Fibroblast of the conjunctiva (primary cell): ENCODE data around the gene GZMM.
"Not testable (repeated sequence)": the region's sequence is repeated elsewhere in the genome, so short reads cannot be mapped to it uniquely, and the experiment has no call there.

Experiments used
- DNase-seq: peaks from one replicate; pipeline ENCODE4 v3.0.0-alpha.2; 2010; ENCODE audit warnings: low read depth

GZMM gene

GRCh38 chr19:583198-583967, 39.5 kb downstream of the GZMM start:
- DNase-seq, result no peak

DNA sequence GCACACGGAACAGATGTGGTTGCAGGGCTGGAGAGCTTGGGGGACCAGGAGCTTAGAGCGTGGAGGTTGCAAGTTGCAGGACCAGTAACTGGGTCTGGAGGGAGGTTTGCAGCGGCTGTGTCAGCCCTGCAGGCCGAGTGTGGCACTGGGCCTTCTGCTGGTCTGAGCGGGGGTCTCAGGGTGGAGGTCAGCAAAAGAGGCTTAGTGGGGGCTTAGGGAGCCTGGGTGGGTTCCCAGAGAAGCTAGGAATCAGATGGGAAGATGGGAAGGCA, 40.1 kb downstream of the GZMM start:
- no peak for DNase-seq

DNA sequence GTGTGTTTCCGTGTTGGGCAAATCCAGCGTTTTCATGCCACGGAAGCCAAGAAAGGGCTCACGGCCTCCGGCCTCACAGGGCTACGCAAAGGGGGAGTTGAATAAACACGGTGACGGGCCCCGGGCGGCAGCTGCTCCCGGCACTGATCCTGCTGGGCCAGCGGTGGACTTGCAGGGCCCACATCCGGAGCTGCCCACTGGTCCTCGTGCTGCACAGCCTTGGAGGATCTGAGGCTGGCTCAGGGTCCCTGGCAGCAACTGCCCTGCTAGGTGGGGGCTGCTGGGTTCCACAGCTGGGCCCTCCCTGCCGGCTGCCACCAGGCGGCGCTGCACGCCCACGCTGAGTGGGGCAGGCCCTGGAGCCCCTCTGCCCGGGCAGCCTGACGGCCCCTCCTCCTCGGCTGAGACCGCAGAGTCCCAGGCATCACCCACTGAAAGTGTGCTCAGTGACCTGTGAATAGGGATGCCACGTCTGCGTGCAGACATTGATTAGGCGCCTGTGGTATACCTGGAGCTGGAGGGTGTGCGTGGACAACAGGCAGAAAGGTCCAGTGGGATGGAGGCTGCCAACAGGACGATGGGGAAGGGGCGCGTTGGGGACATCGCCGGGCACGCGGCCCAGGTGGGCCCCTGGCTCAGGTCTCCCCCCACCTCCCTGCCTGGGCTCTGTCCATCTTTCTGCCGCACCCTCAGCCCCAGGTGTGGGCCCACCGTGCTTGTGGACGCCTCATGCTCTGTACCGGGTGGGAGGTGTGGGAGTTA, 40.6 kb downstream of the GZMM start:
- DNase-seq, result no peak

DNA sequence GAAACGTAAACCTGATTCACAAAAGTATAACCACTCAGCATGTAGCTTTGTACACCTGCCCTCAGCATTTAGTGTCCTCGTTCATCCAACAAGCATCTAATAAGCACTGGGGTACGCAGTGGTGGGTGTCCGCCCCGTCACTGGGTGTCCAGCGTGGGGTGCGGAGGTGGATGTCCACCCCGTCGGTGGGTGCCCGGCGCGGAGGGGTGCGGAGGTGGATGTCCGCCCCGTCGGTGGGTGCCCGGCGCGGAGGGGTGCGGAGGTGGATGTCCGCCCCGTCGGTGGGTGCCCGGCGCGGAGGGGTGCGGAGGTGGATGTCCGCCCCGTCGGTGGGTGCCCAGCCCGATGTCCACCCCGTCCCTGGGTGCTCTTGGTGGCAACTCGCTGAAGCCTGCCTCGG, 41.3 kb downstream of the GZMM start:
- not testable (repeated sequence) for DNase-seq

DNA sequence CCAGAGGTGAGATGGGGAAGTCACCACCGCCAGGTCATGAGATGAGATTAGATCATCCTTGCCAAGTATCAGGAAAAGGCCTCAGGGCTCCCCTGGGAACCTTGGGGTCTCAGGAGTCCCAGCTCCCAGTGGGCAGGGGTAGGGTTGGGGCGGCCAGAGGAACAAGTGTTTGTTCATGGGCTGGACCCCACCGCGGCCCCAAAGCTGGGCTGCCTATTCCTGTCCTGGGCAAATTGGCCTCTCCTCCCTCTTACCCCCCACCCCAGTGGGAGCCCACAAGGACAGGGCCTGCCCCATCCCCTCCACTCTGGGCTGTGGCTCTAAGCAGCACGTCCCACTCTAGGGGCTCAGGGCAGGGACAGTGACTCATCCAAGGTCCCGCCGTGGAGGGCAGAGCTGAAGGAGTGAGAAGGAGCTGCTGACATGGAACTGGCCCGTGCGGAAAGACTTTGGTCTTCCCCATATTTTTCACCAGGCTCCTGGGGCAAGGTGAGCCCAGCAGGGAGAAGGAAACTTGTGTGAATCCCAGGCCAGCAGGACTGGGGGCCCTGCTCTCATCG, 41.8 kb downstream of the GZMM start:
- no peak for DNase-seq

GRCh38 chr19:588093-588740, 44.4 kb downstream of the GZMM start:
- peak; percentile 67 for DNase-seq

GRCh38 chr19:588741-589692, 45.2 kb downstream of the GZMM start:
- no peak for DNase-seq

GRCh38 chr19:589693-590395, 46.0 kb downstream of the GZMM start, which contains the start of gene HCN2:
TSS of gene HCN2 (plus strand) at chr19:589881. CDS start at chr19:589946, 65 bp downstream.
- DNase-seq, result no peak

DNA sequence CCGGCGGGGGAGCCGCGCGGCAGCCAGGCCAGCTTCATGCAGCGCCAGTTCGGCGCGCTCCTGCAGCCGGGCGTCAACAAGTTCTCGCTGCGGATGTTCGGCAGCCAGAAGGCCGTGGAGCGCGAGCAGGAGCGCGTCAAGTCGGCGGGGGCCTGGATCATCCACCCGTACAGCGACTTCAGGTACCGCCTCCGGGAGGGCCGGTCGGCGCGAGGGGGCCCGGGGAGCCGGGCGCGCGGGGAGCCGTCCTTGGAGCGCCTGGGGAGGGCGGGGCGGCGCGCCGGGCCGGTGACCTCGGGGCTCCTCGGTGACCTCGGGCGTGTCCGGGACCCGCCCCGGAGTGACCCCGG, 46.5 kb downstream of the GZMM start:
- no peak for DNase-seq

DNA sequence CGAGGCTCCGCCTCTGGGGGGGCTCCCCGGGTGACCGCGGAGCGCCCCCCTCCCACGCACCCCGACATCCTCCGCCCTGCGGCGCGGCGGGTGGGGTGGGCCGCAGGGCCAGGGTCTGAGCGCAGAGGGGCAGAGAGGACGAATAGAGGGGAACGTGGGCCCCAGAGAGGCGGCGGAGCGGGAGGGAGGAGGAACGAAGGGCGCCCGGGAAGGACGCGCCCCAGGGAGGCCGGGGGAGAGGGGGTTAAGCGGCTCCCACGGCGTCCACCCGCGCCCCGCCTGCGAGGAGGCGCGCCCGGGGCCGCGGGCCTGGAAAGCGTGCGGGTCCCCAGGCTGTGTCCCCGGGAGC, 46.9 kb downstream of the GZMM start:
- DNase-seq, result no peak

GRCh38 chr19:591099-591958, 47.5 kb downstream of the GZMM start:
- DNase-seq, result no peak

- no peak for DNase-seq
Measured at GRCh38 chr19:592101-592500, 48.2 kb downstream of the GZMM start.

- no peak for DNase-seq
Measured at GRCh38 chr19:593055-593454, 49.2 kb downstream of the GZMM start.

DNA sequence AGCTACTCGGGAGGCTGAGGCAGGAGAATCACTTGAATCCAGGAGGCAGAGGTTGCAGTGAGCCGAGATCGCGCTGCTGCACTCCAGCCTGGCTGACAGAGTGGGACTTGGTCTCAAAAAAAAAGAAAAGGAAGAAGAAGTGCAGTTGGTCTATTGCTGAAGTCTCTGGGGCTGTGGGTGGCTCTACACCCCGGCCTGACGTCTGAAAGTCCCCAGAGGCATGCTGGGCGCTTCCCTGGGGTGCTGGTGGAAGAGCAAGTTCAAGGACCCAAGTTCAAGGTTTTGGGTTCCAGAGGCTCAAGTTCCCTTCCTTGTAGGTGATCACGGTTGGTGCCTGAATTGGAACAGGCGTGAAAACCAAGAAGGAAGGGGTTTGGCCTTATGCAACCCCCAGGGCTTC, 49.7 kb downstream of the GZMM start:
- no peak for DNase-seq

- no peak for DNase-seq
Measured at GRCh38 chr19:594265-594870, 50.5 kb downstream of the GZMM start.

GRCh38 chr19:595326-596262, 51.7 kb downstream of the GZMM start:
- no peak for DNase-seq

GRCh38 chr19:596263-596655, 52.4 kb downstream of the GZMM start:
- DNase-seq, result no peak

- DNase-seq, result no peak
Measured at GRCh38 chr19:597406-598315, 53.8 kb downstream of the GZMM start.
